Glutamatergic neuron (in vitro differentiated cells): Measurements from ENCODE around the gene ZNFX1. TPM values are rescaled to one million over a fixed set of nuclear protein-coding genes. Genes with fewer than 3 reads are reported as not detected.

Experiments used
- DNase-seq: peaks from one replicate; pipeline ENCODE4 v3.0.0; 2022
- H3K27ac Mint-ChIP-seq: one replicate; pipeline ENCODE4 v1.8.0; 2020; ENCODE audit warnings: mild to moderate bottlenecking, mixed read lengths, inconsistent platforms; ENCODE audit not compliant: unreplicated experiment
- H3K27me3 Mint-ChIP-seq: one replicate; pipeline ENCODE4 v1.8.0; 2020; ENCODE audit warnings: mild to moderate bottlenecking, moderate library complexity, mixed read lengths, inconsistent platforms; ENCODE audit not compliant: unreplicated experiment
- H3K36me3 Mint-ChIP-seq: one replicate; pipeline ENCODE4 v1.8.0; 2020; ENCODE audit warnings: mild to moderate bottlenecking, mixed read lengths, inconsistent platforms; ENCODE audit not compliant: unreplicated experiment
- H3K4me1 Mint-ChIP-seq: one replicate; pipeline ENCODE4 v1.8.0; 2020; ENCODE audit warnings: mild to moderate bottlenecking, low read depth, mixed read lengths, inconsistent platforms; ENCODE audit not compliant: unreplicated experiment
- H3K4me3 Mint-ChIP-seq: one replicate; pipeline ENCODE4 v1.8.0; 2020; ENCODE audit warnings: mild to moderate bottlenecking, mixed read lengths, inconsistent platforms; ENCODE audit not compliant: unreplicated experiment
- H3K9me3 Mint-ChIP-seq: one replicate; pipeline ENCODE4 v1.8.0; 2020; ENCODE audit warnings: mild to moderate bottlenecking, moderate library complexity, mixed read lengths, inconsistent platforms; ENCODE audit not compliant: unreplicated experiment
- CTCF ChIP-seq: fragments of 200-600 bp; sonication (generic); IDR thresholded peaks from one replicate; pipeline ENCODE4 v1.5.0; 2021; ENCODE audit not compliant: partially characterized antibody, unreplicated experiment
- total RNA-seq: library from RNA; stranded (reverse); fragmentation: NEBNext Ultra II Directional; extraction: Animal tissue kit (Norgen Biotek cat#: 25700); gene quantifications from one replicate; pipeline ENCODE4 v1.2.1, GENCODE V29; 2021; ENCODE audit not compliant: unreplicated experiment

ZNFX1 gene
- total RNA-seq, 1 donor from 2014 or later = 11.8 TPM

GRCh38 chr20:49215232-49215631, 62.6 kb downstream of the ZNFX1 start:
- Mint-ChIP-seq H3K9me3 (peaks cover 6% of the 10 kb centered on the region), H3K4me1 (peaks cover 5% of the 10 kb centered on the region), H3K36me3 (peaks cover 3% of the 10 kb centered on the region), H3K27ac (no peak overlapping the region), H3K27me3 (peaks cover 11% of the 10 kb centered on the region), H3K4me3 (no peak overlapping the region)
- no peak for TF ChIP-seq CTCF
- DNase-seq = no peak

- Mint-ChIP-seq H3K27me3 (peaks cover 7% of the 10 kb centered on the region), H3K4me1 (peaks cover 1% of the 10 kb centered on the region), H3K27ac (no peak overlapping the region), H3K36me3 (peaks cover 7% of the 10 kb centered on the region), H3K9me3 (peaks cover 3% of the 10 kb centered on the region), H3K4me3 (no peak overlapping the region)
- TF ChIP-seq CTCF = no peak
- DNase-seq = no peak
Observed at GRCh38 chr20:49214571-49214970, 63.3 kb downstream of the ZNFX1 start.

- Mint-ChIP-seq H3K9me3 (no peaks in the 10 kb centered on the region), H3K4me1 (no peaks in the 10 kb centered on the region), H3K27me3 (no peaks in the 10 kb centered on the region), H3K4me3 (no peak overlapping the region), H3K27ac (no peak overlapping the region), H3K36me3 (peaks cover 7% of the 10 kb centered on the region)
- no peak for DNase-seq
- no peak for TF ChIP-seq CTCF
Observed at GRCh38 chr20:49210757-49211110, 67.1 kb downstream of the ZNFX1 start.

- TF ChIP-seq CTCF = no peak
- H3K27me3 Mint-ChIP-seq = no peaks in the 10 kb centered on the region
- no peaks in the 10 kb centered on the region for H3K9me3 Mint-ChIP-seq
- no peak for DNase-seq
- H3K4me3 Mint-ChIP-seq = no peak overlapping the region
- H3K36me3 Mint-ChIP-seq = peaks cover 7% of the 10 kb centered on the region
- H3K27ac Mint-ChIP-seq = no peak overlapping the region
- H3K4me1 Mint-ChIP-seq = no peaks in the 10 kb centered on the region
Observed at GRCh38 chr20:49210101-49210756, 67.6 kb downstream of the ZNFX1 start.

GRCh38 chr20:49207076-49207475, 70.8 kb downstream of the ZNFX1 start:
- no peak for DNase-seq
- Mint-ChIP-seq H3K4me3 (no peak overlapping the region), H3K27me3 (peaks cover 2% of the 10 kb centered on the region), H3K27ac (no peak overlapping the region), H3K9me3 (no peaks in the 10 kb centered on the region), H3K36me3 (peaks cover 7% of the 10 kb centered on the region), H3K4me1 (no peaks in the 10 kb centered on the region)
- TF ChIP-seq CTCF = no peak
